SK-N-SH (cell line): ENCODE results near the gene CDC6. TPM values are rescaled to one million over a fixed set of nuclear protein-coding genes. Genes with fewer than 3 reads are reported as not detected.

Experiments
- CTCF ChIA-PET: fragments of 300-600, 350-600 bp; formaldehyde crosslinking; extraction: SDS; loops from one replicate; lab custom pipeline; 2021; lab: Yijun Ruan, JAX
- POLR2A ChIA-PET: fragments of 350-600 bp; sonication (Branson Sonifier 250); formaldehyde crosslinking; extraction: SDS; loops from one replicate; lab custom pipeline; 2020; ENCODE audit warnings: antibody characterized with exemption, inconsistent platforms; lab: Yijun Ruan, JAX
- DNase-seq: peaks from one replicate; pipeline ENCODE4 v3.0.0; 2012
- H2AFZ ChIP-seq: fragments of 200-600 bp; sonication (generic); 2 replicates; pipeline ENCODE4 v1.8.1; 2016; ENCODE audit warnings: antibody characterized with exemption, mild to moderate bottlenecking, low read depth
- H3F3A ChIP-seq: fragments of 200-600 bp; sonication (generic); replicated peaks from 2 replicates; pipeline ENCODE3; 2016; ENCODE audit warnings: antibody characterized with exemption, mild to moderate bottlenecking; ENCODE audit not compliant: insufficient read depth
- H3K27ac ChIP-seq, 2 experiments: fragments of 200-500 bp in 1 of 2; fragments of 200-600 bp in 1 of 2; sonication (Bioruptor generic) in 1 of 2; sonication (generic), shearing (Covaris generic) in 1 of 2; 2 replicates each; pipeline versions ENCODE4 v1.5.1 to v1.6.1; 2014 to 2016; ENCODE audit warnings: low read depth in 2 of 2, inconsistent platforms in 1 of 2, low read length in 1 of 2, mild to moderate bottlenecking in 1 of 2, mixed read lengths in 1 of 2
- H3K27me3 ChIP-seq: fragments of 200-600 bp; sonication (generic), shearing (Covaris generic); 2 replicates; pipeline ENCODE4 v1.6.1; 2016; ENCODE audit warnings: mixed run types; ENCODE audit not compliant: insufficient read depth
- H3K36me3 ChIP-seq, 2 experiments: fragments of 200-500 bp in 1 of 2; fragments of 200-600 bp in 1 of 2; sonication (Bioruptor generic) in 1 of 2; sonication (generic) in 1 of 2; replicated peaks in 1 of 2; 2 replicates each; pipeline versions ENCODE3 to v1.5.1; 2014 to 2016; ENCODE audit warnings: low read length in 1 of 2, mild to moderate bottlenecking in 1 of 2; ENCODE audit not compliant: insufficient read depth in 2 of 2, control insufficient read depth in 1 of 2
- H3K4me1 ChIP-seq, 2 experiments: fragments of 200-500 bp in 1 of 2; fragments of 200-600 bp in 1 of 2; sonication (Bioruptor generic) in 1 of 2; sonication (generic), shearing (Covaris generic) in 1 of 2; 2 replicates each; pipeline versions ENCODE4 v1.5.1 to v1.6.1; 2014 to 2016; ENCODE audit warnings: low read depth in 1 of 2, low read length in 1 of 2, mixed run types in 1 of 2; ENCODE audit not compliant: insufficient read depth in 2 of 2, control insufficient read depth in 1 of 2
- H3K4me2 ChIP-seq: fragments of 200-600 bp; sonication (generic), shearing (Covaris generic); 2 replicates; pipeline ENCODE4 v1.6.1; 2017; ENCODE audit warnings: mixed run types
- H3K4me3 ChIP-seq, 2 experiments: fragments of 200-500 bp in 1 of 2; fragments of 200-600 bp in 1 of 2; sonication (Bioruptor generic) in 1 of 2; sonication (generic), shearing (Covaris generic) in 1 of 2; 2 replicates each; pipeline versions ENCODE4 v1.5.1 to v1.8.1; 2014 to 2016; ENCODE audit warnings: low read depth in 2 of 2, inconsistent platforms in 1 of 2, low read length in 1 of 2, mild to moderate bottlenecking in 1 of 2, mixed read lengths in 1 of 2, moderate library complexity in 1 of 2
- H3K79me2 ChIP-seq: fragments of 200-600 bp; sonication (generic); 2 replicates; pipeline ENCODE4 v1.8.1; 2017; ENCODE audit warnings: mild to moderate bottlenecking; ENCODE audit not compliant: insufficient read depth
- H3K9ac ChIP-seq: fragments of 200-600 bp; sonication (generic); 2 replicates; pipeline ENCODE4 v1.6.1; 2017; ENCODE audit warnings: mixed run types
- H3K9me2 ChIP-seq: fragments of 200-600 bp; sonication (generic); 2 replicates; pipeline ENCODE4 v1.6.1; 2017; ENCODE audit warnings: mixed run types
- H3K9me3 ChIP-seq: fragments of 200-600 bp; sonication (generic); 2 replicates; pipeline ENCODE4 v1.6.1; 2017; ENCODE audit warnings: mixed run types, mild to moderate bottlenecking, moderate library complexity
- H4K20me1 ChIP-seq: fragments of 200-600 bp; sonication (generic); 2 replicates; pipeline ENCODE4 v1.6.1; 2017; ENCODE audit warnings: mild to moderate bottlenecking, mixed run types; ENCODE audit not compliant: insufficient read depth
- EZH2phosphoT487 ChIP-seq: fragments of 200-600 bp; sonication (generic); IDR thresholded peaks from 2 replicates; pipeline ENCODE4 v1.6.1; 2017; ENCODE audit warnings: low read depth, mixed run types, mild to moderate bottlenecking, antibody characterized with exemption, moderate library complexity, borderline replicate concordance
- FOSL2 ChIP-seq: IDR thresholded peaks from 2 replicates; pipeline ENCODE4 v1.4.0; 2012; ENCODE audit warnings: low read depth, mild to moderate bottlenecking, moderate library complexity, borderline replicate concordance
- FOXM1 ChIP-seq: IDR thresholded peaks from 2 replicates; pipeline ENCODE4 v1.4.0; 2012; ENCODE audit warnings: low read depth, mild to moderate bottlenecking
- GABPA ChIP-seq: IDR thresholded peaks from 2 replicates; pipeline ENCODE4 v1.4.0; 2012; ENCODE audit warnings: low read depth, mild to moderate bottlenecking
- GATA2 ChIP-seq: sonication (generic); formaldehyde crosslinking; IDR thresholded peaks from 2 replicates; pipeline ENCODE4 v1.5.0; 2020; ENCODE audit warnings: mild to moderate bottlenecking, missing genetic modification reagents
- JUND ChIP-seq: IDR thresholded peaks from 2 replicates; pipeline ENCODE4 v1.4.0; 2012
- MEF2A ChIP-seq: IDR thresholded peaks from 2 replicates; pipeline ENCODE4 v1.4.0; 2012; ENCODE audit warnings: low read depth, borderline replicate concordance
- REST ChIP-seq: IDR thresholded peaks from 2 replicates; pipeline ENCODE4 v1.6.1; 2012; ENCODE audit warnings: mild to moderate bottlenecking, low read depth, low read length, moderate library complexity
- RFX5 ChIP-seq: IDR thresholded peaks from 2 replicates; pipeline ENCODE4 v1.6.1; 2012; ENCODE audit warnings: mild to moderate bottlenecking, improper control_type of control experiment, low read length
- SIN3A ChIP-seq: IDR thresholded peaks from 2 replicates; pipeline ENCODE4 v1.6.1; 2012; ENCODE audit warnings: low read depth, mild to moderate bottlenecking, low read length, moderate library complexity, borderline replicate concordance
- TAF1 ChIP-seq: IDR thresholded peaks from 2 replicates; pipeline ENCODE4 v1.6.1; 2012; ENCODE audit warnings: low read depth, mild to moderate bottlenecking, low read length, moderate library complexity, borderline replicate concordance
- ZBTB33 ChIP-seq: IDR thresholded peaks from 2 replicates; pipeline ENCODE4 v1.4.0; 2012; ENCODE audit warnings: low read depth, borderline replicate concordance
- WGBS: methylation state at CpG from one replicate; pipeline ENCODE4 v1.1.6; 2017; ENCODE audit warnings: low lambda C conversion rate; 5-methylcytosine and 5-hydroxymethylcytosine counted together
- polyA plus RNA-seq, 3 experiments: library from polyadenylated mRNA; depleted of rRNA; stranded (reverse); fragments of >200 nt; gene quantifications; 2 replicates each; pipeline ENCODE4 v1.2.3, GENCODE V29; 2012
- TF ChIP-seq, protein P1 (sequence below): fragments of 150-350 bp; IDR thresholded peaks from 2 replicates; pipeline ENCODE4 v1.6.1; 2016; ENCODE audit warnings: mild to moderate bottlenecking, low read depth, low read length
- TF ChIP-seq, protein P2 (sequence below): fragments of 150-350 bp; IDR thresholded peaks from 2 replicates; pipeline ENCODE4 v1.6.1; 2017; ENCODE audit warnings: antibody characterized with exemption, low read length, low read depth, borderline replicate concordance

CDC6 gene
- polyA plus RNA-seq, 1 of the 3 experiments (the other 2 are of a cell fraction), result 12.7 TPM

DNA sequence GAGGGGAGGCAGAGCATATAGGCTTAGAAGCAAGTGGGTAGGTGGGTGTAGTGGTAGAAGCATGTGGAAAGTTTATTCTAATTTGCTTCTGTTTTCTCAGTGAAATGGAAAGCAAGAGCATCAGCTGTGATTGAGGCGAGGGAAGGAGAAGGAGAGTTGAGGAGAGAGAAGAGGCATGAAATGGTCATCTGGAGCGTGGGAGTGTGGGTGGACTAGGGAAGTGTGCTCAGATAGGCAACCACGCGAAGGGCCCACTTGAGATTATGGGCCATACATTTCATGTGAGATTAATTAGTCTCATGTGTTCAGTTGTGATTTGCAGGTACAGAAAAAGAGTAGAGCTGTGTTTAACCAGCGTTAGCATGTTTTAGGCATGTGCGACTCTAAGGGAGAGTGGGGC, 20.8 kb upstream of the CDC6 start:
- Histone ChIP-seq H3K9me3 (no peaks in the 10 kb centered on the region), H3K27ac (no peak overlapping the region), H3K9me2 (no peaks in the 10 kb centered on the region), H3K27me3 (no peaks in the 10 kb centered on the region), H3F3A (peaks cover 4% of the 10 kb centered on the region), H3K4me2 (no peak overlapping the region), H3K4me3 (no peak overlapping the region), H3K4me1 (no peaks in the 10 kb centered on the region), H4K20me1 (no peaks in the 10 kb centered on the region), H3K36me3 (peaks cover 14 to 44% of the 10 kb centered on the region in 2 experiments), H3K9ac (no peak overlapping the region), H2AFZ (no peak overlapping the region), H3K79me2 (peaks cover 2% of the 10 kb centered on the region; the same call in 1 of the 2 replicates)
- ChIA-PET POLR2A (interaction anchor here (0.6 kb wide), 1 partner anchor 41 kb away, joined by 3 read pairs; no protein-coding TSS in a partner anchor), CTCF (interaction anchor here (0.7 to 1.9 kb wide), 6 partner anchors 18 to 75 kb away, joined by 3 to 5 read pairs (median 4); partner anchors contain the start of gene WIPF2)
- no peak for DNase-seq
- 97% methylated on average over 6 of the region's 6 CpGs for WGBS
- TF ChIP-seq RFX5 (no peak), EZH2phosphoT487 (no peak), ZBTB33 (no peak), SIN3A (no peak), FOSL2 (no peak), REST (no peak), GABPA (no peak), JUND (no peak), GATA2 (CRISPR knock-in tag) (no peak), TAF1 (no peak), FOXM1 (no peak), MEF2A (no peak)
- TF ChIP-seq, protein P1, sequence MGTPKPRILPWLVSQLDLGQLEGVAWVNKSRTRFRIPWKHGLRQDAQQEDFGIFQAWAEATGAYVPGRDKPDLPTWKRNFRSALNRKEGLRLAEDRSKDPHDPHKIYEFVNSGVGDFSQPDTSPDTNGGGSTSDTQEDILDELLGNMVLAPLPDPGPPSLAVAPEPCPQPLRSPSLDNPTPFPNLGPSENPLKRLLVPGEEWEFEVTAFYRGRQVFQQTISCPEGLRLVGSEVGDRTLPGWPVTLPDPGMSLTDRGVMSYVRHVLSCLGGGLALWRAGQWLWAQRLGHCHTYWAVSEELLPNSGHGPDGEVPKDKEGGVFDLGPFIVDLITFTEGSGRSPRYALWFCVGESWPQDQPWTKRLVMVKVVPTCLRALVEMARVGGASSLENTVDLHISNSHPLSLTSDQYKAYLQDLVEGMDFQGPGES, result no peak
- TF ChIP-seq, protein P2, sequence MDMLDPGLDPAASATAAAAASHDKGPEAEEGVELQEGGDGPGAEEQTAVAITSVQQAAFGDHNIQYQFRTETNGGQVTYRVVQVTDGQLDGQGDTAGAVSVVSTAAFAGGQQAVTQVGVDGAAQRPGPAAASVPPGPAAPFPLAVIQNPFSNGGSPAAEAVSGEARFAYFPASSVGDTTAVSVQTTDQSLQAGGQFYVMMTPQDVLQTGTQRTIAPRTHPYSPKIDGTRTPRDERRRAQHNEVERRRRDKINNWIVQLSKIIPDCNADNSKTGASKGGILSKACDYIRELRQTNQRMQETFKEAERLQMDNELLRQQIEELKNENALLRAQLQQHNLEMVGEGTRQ, result no peak
